K562 (cell line): Measurements from ENCODE around the gene RNF19B.

ENCODE experiments used
- CTCF ChIP-seq, 3 experiments: IDR thresholded peaks in 2 of 3; conservative IDR thresholded peaks in 1 of 3; 2 replicates each; pipeline ENCODE4 v1.5.1; 2011 to 2012; ENCODE audit warnings: low read length in 3 of 3, mild to moderate bottlenecking in 3 of 3, control low read depth in 2 of 3, improper control_type of control experiment in 1 of 3, inconsistent platforms in 1 of 3, low read depth in 1 of 3, mixed read lengths in 1 of 3, moderate library complexity in 1 of 3; ENCODE audit not compliant: insufficient read depth in 2 of 3
- E2F5 ChIP-seq: sonication (generic); formaldehyde crosslinking; IDR thresholded peaks from 2 replicates; pipeline ENCODE4 v1.8.0; 2022; ENCODE audit warnings: mild to moderate bottlenecking, missing genetic modification reagents
- EZH2 ChIP-seq: IDR thresholded peaks from 2 replicates; pipeline ENCODE4 v1.6.1; 2012; ENCODE audit warnings: low read depth, mild to moderate bottlenecking, inconsistent platforms, low read length, borderline replicate concordance
- KDM1A ChIP-seq, 2 experiments: fragments of 450-650 bp; IDR thresholded peaks; 2 replicates each; pipeline ENCODE4 v1.6.1; 2016; ENCODE audit warnings: mild to moderate bottlenecking in 2 of 2
- POLR2AphosphoS5 ChIP-seq: IDR thresholded peaks from 2 replicates; pipeline ENCODE4 v1.6.1; 2011; ENCODE audit warnings: mild to moderate bottlenecking, low read depth, low read length, moderate library complexity; ENCODE audit not compliant: control insufficient read depth, insufficient read depth

GRCh38 chr1:32888134-32888533 lies 76.5 kb downstream of the RNF19B start:
- TF ChIP-seq EZH2: no peak
- no peak for TF ChIP-seq CTCF (IDR thresholded peaks at IDR 0.05 in 2 of 3, conservative IDR thresholded peaks at IDR 0.05 in 1 of 3; ENCODE audit: insufficient read depth in 2 of 3, low read depth in 1 of 3, low read length in 3 of 3)
- no peak for TF ChIP-seq E2F5 (CRISPR knock-in tag)
- TF ChIP-seq KDM1A (IDR thresholded peaks at IDR 0.05): no peak
- TF ChIP-seq POLR2AphosphoS5: no peak
